ENCODE measurements around the gene GIPC1. TPM values are rescaled to one million over a fixed set of nuclear protein-coding genes. Genes with fewer than 3 reads are reported as not detected.

GIPC1 gene
- total and polyA plus RNA-seq, 9 of the 15 experiments (the other 6 are each of a cell fraction or from before 2014, with no cell fraction given): 0.49 to 54.7 (median 24.8) TPM

- Histone ChIP-seq H3K27ac (ENCODE audit: extremely low read depth, low read depth, low read length) (no peak overlapping the region), H3K9ac (ENCODE audit: insufficient read depth in 1 of 2, low read depth in 2 of 2, low read length in 2 of 2) (peak overlapping the region in 1 of 2 experiments; percentile 58; a peak in 2 of 4 replicates), H3K4me2 (ENCODE audit: insufficient read depth, low read length) (no peak overlapping the region), H3K79me2 (ENCODE audit: control insufficient read depth, insufficient read depth, low read length) (no peaks in the 10 kb centered on the region), H3K9me1 (ENCODE audit: control insufficient read depth, insufficient read depth, low read length) (no peaks in the 10 kb centered on the region), H3K9me3 (replicated peaks; ENCODE audit: control insufficient read depth, insufficient read depth, low read depth, low read length) (no peaks in the 10 kb centered on the region), H3K4me3 (no peak overlapping the region), H2AFZ (ENCODE audit: low read depth, low read length) (no peak overlapping the region), H3K36me3 (ENCODE audit: control insufficient read depth, insufficient read depth, low read length) (peaks cover 56% of the 10 kb centered on the region; the same call in 2 of the 3 replicates), H3K4me1 (replicated peaks in 1 of 2; ENCODE audit: control insufficient read depth in 2 of 2, insufficient read depth in 2 of 2, low read length in 2 of 2) (peaks cover 4 to 48% of the 10 kb centered on the region in 2 experiments), H3K27me3 (ENCODE audit: control insufficient read depth in 2 of 2, insufficient read depth in 2 of 2, low read length in 2 of 2) (no peaks in the 10 kb centered on the region), H4K20me1 (replicated peaks; ENCODE audit: control insufficient read depth, insufficient read depth, low read length) (no peaks in the 10 kb centered on the region)
- TF ChIP-seq ZNF239 (CRISPR knock-in tag; IDR thresholded peaks at IDR 0.05): no peak
- TF ChIP-seq POLR2G (IDR thresholded peaks at IDR 0.05; ENCODE audit: low read depth, low read length): 0 out of 2 replicates have a peak, but pooled peaks have one; percentile 59
- 0 out of 2 replicates have a peak, but pooled peaks have one; percentile 21 for TF ChIP-seq RBFOX2 (IDR thresholded peaks at IDR 0.05; ENCODE audit: low read depth, low read length)
- peak; percentile 47 for TF ChIP-seq RBM25 (IDR thresholded peaks at IDR 0.05; ENCODE audit: low read depth, low read length, severe bottlenecking)
- BruUV-seq (replicated peaks): TSS peak; percentile 53
- intact Hi-C loops (cut with micrococcal nuclease): no loop called here
- FAIRE-seq: no peak
- no peak for ATAC-seq
- DNase-seq (ENCODE audit: extremely low read depth in 1 of 4, low spot score in 3 of 4): peak in 1 of 4 experiments; percentile 13
- 92% methylated on average over 25 of the region's 32 CpGs for WGBS (ENCODE audit: insufficient coverage, low coverage, missing lambda C conversion rate)
- POLR2A ChIA-PET: no interaction called here
- in situ Hi-C loops (cut with MboI): no loop called here
- CTCF ChIA-PET (ENCODE audit: low intra/inter-chr PET ratio): interaction anchor here (0.6 kb wide), 1 partner anchor 16 kb away, joined by 3 read pairs; no protein-coding TSS in a partner anchor
These were observed 25.7 kb downstream of the GIPC1 start for GRCh38 chr19:14470031-14470876.

All from K562 (cell line).